Osteoblast (primary cell): ENCODE data around the gene AFF3. TPM values are rescaled to one million over a fixed set of nuclear protein-coding genes. Genes with fewer than 3 reads are reported as not detected.
A peak's percentile ranks its signal among the peaks of the same experiment; 100 is the strongest.

Source experiments
- DNase-seq: peaks from one replicate; pipeline ENCODE4 v3.0.0; 2011; ENCODE audit warnings: low spot score, mixed read lengths; ENCODE audit not compliant: insufficient read length; ENCODE audit errors: missing footprints
- H2AFZ ChIP-seq: 2 replicates; pipeline ENCODE4 v1.6.0; 2011; ENCODE audit warnings: mild to moderate bottlenecking, low read length
- H3K27ac ChIP-seq: 2 replicates; pipeline ENCODE4 v1.5.1; 2011; ENCODE audit warnings: mild to moderate bottlenecking, low read depth, low read length, moderate library complexity
- H3K27me3 ChIP-seq: 2 replicates; pipeline ENCODE4 v1.6.0; 2012; ENCODE audit warnings: mild to moderate bottlenecking, control low read depth, inconsistent platforms, low read length, moderate library complexity; ENCODE audit not compliant: insufficient read depth
- H3K36me3 ChIP-seq: 2 replicates; pipeline ENCODE4 v1.5.1; 2011; ENCODE audit warnings: mild to moderate bottlenecking, low read length, control low read depth, moderate library complexity; ENCODE audit not compliant: insufficient read depth
- H3K4me1 ChIP-seq: 2 replicates; pipeline ENCODE4 v1.5.1; 2011; ENCODE audit warnings: mild to moderate bottlenecking, low read length, control low read depth, moderate library complexity; ENCODE audit not compliant: insufficient read depth
- H3K4me2 ChIP-seq: 2 replicates; pipeline ENCODE4 v1.6.0; 2011; ENCODE audit warnings: mild to moderate bottlenecking, low read length; ENCODE audit not compliant: insufficient read depth
- H3K4me3 ChIP-seq: fragments of 200-600 bp; sonication (generic); 3 replicates; pipeline ENCODE4 v1.5.1; 2012; ENCODE audit warnings: mild to moderate bottlenecking, low read length, inconsistent platforms; ENCODE audit not compliant: insufficient read depth
- H3K79me2 ChIP-seq: 2 replicates; pipeline ENCODE4 v1.6.0; 2012; ENCODE audit warnings: mild to moderate bottlenecking, low read length, control low read depth, inconsistent platforms; ENCODE audit not compliant: insufficient read depth
- H3K9me3 ChIP-seq: 2 replicates; pipeline ENCODE4 v1.5.1; 2011; ENCODE audit warnings: low read depth, low read length, control low read depth
- H4K20me1 ChIP-seq: 2 replicates; pipeline ENCODE4 v1.6.0; 2012; ENCODE audit warnings: mild to moderate bottlenecking, low read length, control low read depth; ENCODE audit not compliant: insufficient read depth
- CTCF ChIP-seq: IDR thresholded peaks from 2 replicates; pipeline ENCODE4 v1.5.1; 2011; ENCODE audit warnings: mild to moderate bottlenecking, low read depth, low read length, moderate library complexity; ENCODE audit errors: extremely low read depth
- total RNA-seq: library from RNA; depleted of rRNA; stranded (reverse); fragments of >200 nt; gene quantifications from 2 replicates; pipeline ENCODE4 v1.2.3, GENCODE V29; 2012

Gene AFF3
- total RNA-seq, 1 donor, result 4.3 TPM

DNA sequence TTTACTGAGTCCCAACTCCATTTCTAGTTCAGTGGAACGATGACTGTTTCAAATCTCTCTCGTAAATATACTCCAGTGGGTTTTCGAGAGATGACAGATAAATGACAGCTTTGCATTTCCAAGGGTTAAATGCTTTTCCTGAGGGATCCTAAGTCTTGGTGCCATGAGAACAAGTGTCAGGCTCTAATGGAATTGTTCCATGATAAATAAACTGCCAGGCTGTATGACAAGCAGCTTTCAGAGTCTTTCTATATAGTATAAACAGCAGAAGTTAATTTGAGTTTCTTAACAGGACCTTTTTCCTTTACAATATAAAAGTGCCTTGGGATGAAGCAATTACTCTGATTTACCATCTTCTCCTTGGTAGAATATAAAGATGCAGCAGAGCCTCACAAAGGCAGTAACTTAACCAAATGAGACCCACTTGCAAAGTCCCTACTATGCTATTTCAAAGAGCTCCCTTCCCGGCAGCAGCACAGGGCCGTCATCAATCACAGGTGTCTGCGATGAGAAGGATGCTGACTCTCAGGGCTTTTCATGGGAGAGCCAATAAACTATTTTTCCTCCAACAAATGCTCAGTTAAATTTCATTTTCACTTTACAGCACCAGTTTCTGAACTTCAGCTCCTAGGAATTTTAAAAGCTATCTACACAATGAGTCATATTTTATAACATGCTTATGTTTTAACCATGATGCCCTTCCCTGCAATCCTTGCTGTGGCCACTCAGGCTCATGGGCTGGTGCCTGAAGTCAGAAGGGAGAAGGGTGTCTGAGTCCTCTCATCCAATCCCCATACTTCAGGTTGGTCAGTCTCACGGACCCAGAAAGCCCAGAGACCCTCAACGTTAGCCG, 123.8 kb downstream of the AFF3 start:
- peak; percentile 85 for DNase-seq
- no peaks in the 10 kb centered on the region for H4K20me1 ChIP-seq
- peak overlapping the region; percentile 77 for H3K4me2 ChIP-seq
- H2AFZ ChIP-seq, result peak overlapping the region; percentile 24
- no peaks in the 10 kb centered on the region for H3K79me2 ChIP-seq
- peak overlapping the region; percentile 71 for H3K27ac ChIP-seq
- TF ChIP-seq CTCF, result no peak
- no peaks in the 10 kb centered on the region for H3K27me3 ChIP-seq
- H3K4me3 ChIP-seq, result peak overlapping the region; percentile 21
- peaks cover 35% of the 10 kb centered on the region for H3K4me1 ChIP-seq
- no peaks in the 10 kb centered on the region for H3K9me3 ChIP-seq
- H3K36me3 ChIP-seq, result no peaks in the 10 kb centered on the region

- H3K79me2 ChIP-seq, result no peaks in the 10 kb centered on the region
- DNase-seq, result no peak
- peak overlapping the region; percentile 71 for H3K27ac ChIP-seq
These were observed 124.8 kb downstream of the AFF3 start for GRCh38 chr2:100017633-100018032.

GRCh38 chr2:100016756-100017155, 125.6 kb downstream of the AFF3 start:
- no peaks in the 10 kb centered on the region for H3K36me3 ChIP-seq
- H3K4me1 ChIP-seq, result peaks cover 53% of the 10 kb centered on the region
- H3K27ac ChIP-seq, result no peak overlapping the region

More at GRCh38 chr2:100017633-100018032, 124.8 kb downstream of the AFF3 start:
- Histone ChIP-seq H3K4me3 (no peak overlapping the region), H3K9me3 (no peaks in the 10 kb centered on the region), H3K4me2 (no peak overlapping the region), H4K20me1 (no peaks in the 10 kb centered on the region), H2AFZ (peak overlapping the region; percentile 7), H3K4me1 (peaks cover 45% of the 10 kb centered on the region), H3K36me3 (no peaks in the 10 kb centered on the region), H3K27me3 (no peaks in the 10 kb centered on the region)
- TF ChIP-seq CTCF, result no peak

More at GRCh38 chr2:100016756-100017155, 125.6 kb downstream of the AFF3 start:
- Histone ChIP-seq H3K9me3 (no peaks in the 10 kb centered on the region), H3K4me2 (no peak overlapping the region), H2AFZ (no peak overlapping the region), H4K20me1 (no peaks in the 10 kb centered on the region), H3K79me2 (no peaks in the 10 kb centered on the region), H3K27me3 (no peaks in the 10 kb centered on the region), H3K4me3 (no peak overlapping the region)
- no peak for DNase-seq
- no peak for TF ChIP-seq CTCF
